NCI-H1092 treated with DMSO at 0.1 percent for 48 hours (cell line): ENCODE results near the gene EZR.

Experiments
- DNase-seq: peaks from one replicate; lab custom pipeline; 2025; lab: John Stamatoyannopoulos, UW

The EZR gene

GRCh38 chr6:158729906-158730540 is 89.1 kb downstream of the EZR start:
- DNase-seq: no peak

- no peak for DNase-seq
These were observed 93.5 kb downstream of the EZR start for GRCh38 chr6:158725704-158726103.

DNA sequence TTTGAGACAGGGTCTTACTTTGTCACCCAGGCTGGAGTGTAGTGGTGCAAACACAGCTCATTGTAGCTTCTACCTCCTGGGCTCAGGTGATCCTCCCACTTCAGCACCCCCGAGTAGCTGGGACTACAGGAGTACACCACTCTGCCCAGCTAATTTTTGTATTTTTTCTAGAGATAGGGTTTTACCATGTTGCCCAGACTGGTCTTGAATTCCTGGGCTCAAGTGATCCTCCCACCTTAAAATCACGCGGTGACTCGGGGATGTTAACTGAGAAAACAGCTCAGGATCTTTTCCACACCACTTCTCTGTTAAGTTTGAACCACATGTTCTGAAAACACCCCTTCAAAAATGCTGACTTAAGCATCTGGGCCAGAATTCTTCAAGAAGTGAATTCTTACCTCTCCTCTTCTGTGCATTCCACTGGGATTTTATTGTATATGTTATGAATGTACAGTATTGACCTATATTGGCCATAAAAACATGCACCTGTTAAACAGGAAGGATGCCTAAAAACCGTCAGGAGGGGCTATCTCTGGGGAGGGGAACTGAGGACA is 96.9 kb downstream of the EZR start:
- no peak for DNase-seq

DNA sequence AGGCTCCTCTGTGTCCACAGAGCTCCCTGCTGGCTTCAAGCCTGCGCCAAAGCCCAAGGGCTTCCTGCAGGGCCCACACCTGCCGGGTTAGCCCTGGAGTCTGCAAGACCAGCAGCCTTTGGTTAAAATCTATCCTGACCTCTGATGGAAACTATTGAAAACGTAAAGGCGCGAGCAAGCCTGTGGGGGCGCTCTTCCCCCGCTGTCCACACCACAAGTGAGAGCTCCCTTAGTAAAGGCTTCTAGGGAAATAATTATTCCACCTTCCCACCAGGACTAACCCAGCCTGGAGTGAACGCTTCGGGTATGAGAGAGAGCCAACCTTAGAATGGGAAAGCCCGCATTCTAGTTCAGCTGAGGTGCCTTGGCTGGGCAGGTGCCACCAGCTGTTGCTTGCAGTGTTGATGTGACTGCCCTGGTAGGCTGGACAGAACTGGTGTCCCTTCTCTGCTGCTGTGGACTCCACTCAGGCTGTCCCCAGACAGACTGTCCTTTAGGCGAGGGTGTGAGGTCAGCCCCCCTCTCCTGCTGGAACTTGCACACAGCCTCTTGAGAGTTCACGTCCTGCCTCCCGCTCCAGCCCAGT is 100.6 kb downstream of the EZR start:
- peak; percentile 50 for DNase-seq

DNA sequence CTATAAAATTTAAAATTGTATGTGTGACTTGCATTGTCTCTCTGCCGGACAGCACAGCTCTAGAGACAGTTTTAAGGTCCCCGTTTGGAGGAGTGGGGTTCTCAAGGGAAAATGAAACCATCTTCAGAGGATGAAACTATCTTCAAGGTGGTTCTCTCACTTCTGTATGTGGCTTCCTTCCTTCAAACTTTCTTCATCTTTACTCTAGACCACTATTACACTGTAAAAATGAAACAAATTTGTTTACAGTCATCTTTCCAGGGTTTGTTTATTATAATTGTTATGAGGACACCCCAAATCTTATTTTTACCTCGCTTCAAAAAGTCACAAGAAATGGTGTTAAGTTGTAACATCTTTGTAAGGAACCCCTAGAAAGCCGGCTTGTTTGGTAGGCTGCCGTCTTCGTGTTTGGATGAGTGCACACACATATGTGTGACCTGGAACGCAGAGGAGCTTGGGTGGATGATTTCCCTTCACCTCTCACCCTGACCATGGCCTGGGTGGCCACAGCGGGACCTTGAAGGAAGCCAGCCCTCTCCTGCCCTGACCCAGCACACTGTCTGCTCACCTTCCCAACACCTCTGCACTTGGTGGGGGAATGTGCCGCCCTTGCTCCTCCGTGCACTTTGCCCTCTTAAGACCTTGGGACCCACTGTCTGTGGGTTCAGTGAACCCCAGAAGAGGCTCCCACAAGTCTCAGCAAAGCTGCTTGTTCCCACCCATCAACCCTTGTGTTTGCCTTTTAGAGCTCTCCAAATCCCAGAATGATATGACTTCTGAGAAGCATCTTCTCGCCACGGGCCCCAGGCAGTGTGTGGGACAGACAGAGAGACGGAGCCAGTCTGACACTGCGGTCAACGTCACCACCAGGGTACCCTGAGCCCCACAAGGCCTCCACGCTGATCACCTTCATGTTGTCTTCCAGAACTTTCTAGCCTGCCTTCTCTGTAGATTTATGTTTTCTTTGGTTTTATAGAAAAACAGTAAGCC is 101.5 kb downstream of the EZR start:
- no peak for DNase-seq
